Neuronal stem cell (in vitro differentiated cells): ENCODE measurements around the gene PIAS4.

Source experiments
- DNase-seq: peaks from one replicate; pipeline ENCODE4 v3.0.0-alpha.2; 2013; ENCODE audit warnings: low spot score
- H2AFZ ChIP-seq: one replicate; pipeline ENCODE4 v1.6.1; 2013; ENCODE audit warnings: mild to moderate bottlenecking, low read length, inconsistent platforms
- H2AK5ac ChIP-seq: 2 replicates; pipeline ENCODE4 v1.6.1; 2013; ENCODE audit warnings: low read depth, mild to moderate bottlenecking, inconsistent platforms, low read length, moderate library complexity, mixed read lengths
- H2BK120ac ChIP-seq: 2 replicates; pipeline ENCODE4 v1.6.1; 2013; ENCODE audit warnings: low read depth, mild to moderate bottlenecking, inconsistent platforms, low read length, moderate library complexity, mixed read lengths
- H2BK12ac ChIP-seq: one replicate; pipeline ENCODE4 v1.6.1; 2013; ENCODE audit warnings: low read length, inconsistent platforms
- H2BK15ac ChIP-seq: 2 replicates; pipeline ENCODE4 v1.6.1; 2013; ENCODE audit warnings: mild to moderate bottlenecking, low read length, inconsistent platforms, mixed read lengths
- H2BK5ac ChIP-seq: one replicate; pipeline ENCODE4 v1.6.1; 2013; ENCODE audit warnings: inconsistent platforms, mild to moderate bottlenecking, low read length, moderate library complexity
- H3K14ac ChIP-seq: one replicate; pipeline ENCODE4 v1.6.1; 2013; ENCODE audit warnings: low read length, inconsistent platforms
- H3K18ac ChIP-seq: 2 replicates; pipeline ENCODE4 v1.6.1; 2013; ENCODE audit warnings: low read length, inconsistent platforms
- H3K23ac ChIP-seq: 2 replicates; pipeline ENCODE4 v1.6.1; 2013; ENCODE audit warnings: low read depth, mild to moderate bottlenecking, mixed read lengths, low read length, inconsistent platforms; ENCODE audit not compliant: poor library complexity
- H3K27ac ChIP-seq: replicated peaks from 3 replicates; pipeline ENCODE4 v1.5.1; 2013; ENCODE audit warnings: low read length, inconsistent platforms
- H3K27me3 ChIP-seq, 3 experiments: 2 replicates each; pipeline ENCODE4 v1.6.1; 2013; ENCODE audit warnings: low read length in 3 of 3, mild to moderate bottlenecking in 2 of 3, inconsistent platforms in 1 of 3, low read depth in 1 of 3, mixed read lengths in 1 of 3, moderate library complexity in 1 of 3; ENCODE audit not compliant: control insufficient read depth in 3 of 3, insufficient read depth in 3 of 3
- H3K36me3 ChIP-seq, 2 donors: replicated peaks in 1 of 2; 2 replicates each; pipeline ENCODE4 v1.6.1; 2013; ENCODE audit warnings: low read length in 2 of 2; ENCODE audit not compliant: control insufficient read depth in 2 of 2, insufficient read depth in 2 of 2
- H3K4ac ChIP-seq: 2 replicates; pipeline ENCODE4 v1.6.1; 2013; ENCODE audit warnings: inconsistent platforms, mild to moderate bottlenecking, low read length, moderate library complexity
- H3K4me1 ChIP-seq, 2 donors: 1 replicate in 1 of 2; 2 replicates in 1 of 2; pipeline ENCODE4 v1.6.1; 2013; ENCODE audit warnings: low read length in 2 of 2, low read depth in 1 of 2; ENCODE audit not compliant: control insufficient read depth in 2 of 2, insufficient read depth in 1 of 2
- H3K4me2 ChIP-seq: one replicate; pipeline ENCODE4 v1.6.1; 2013; ENCODE audit warnings: mild to moderate bottlenecking, low read length, inconsistent platforms; ENCODE audit not compliant: insufficient read depth, poor library complexity, severe bottlenecking
- H3K4me3 ChIP-seq, 2 donors: 2 replicates each; pipeline ENCODE4 v1.5.1; 2013; ENCODE audit warnings: low read length in 2 of 2, mild to moderate bottlenecking in 2 of 2, inconsistent platforms in 1 of 2, moderate library complexity in 1 of 2
- H3K79me1 ChIP-seq: one replicate; pipeline ENCODE4 v1.6.1; 2013; ENCODE audit warnings: low read depth, mild to moderate bottlenecking, inconsistent platforms, low read length, moderate library complexity
- H3K9ac ChIP-seq: one replicate; pipeline ENCODE4 v1.6.1; 2013; ENCODE audit warnings: mild to moderate bottlenecking, low read depth, low read length, inconsistent platforms; ENCODE audit not compliant: poor library complexity
- H3K9me3 ChIP-seq, 2 donors: replicated peaks in 1 of 2; 2 replicates each; pipeline versions ENCODE3 to v1.6.1; 2013; ENCODE audit warnings: low read length in 2 of 2, mild to moderate bottlenecking in 2 of 2, inconsistent platforms in 1 of 2, low read depth in 1 of 2, mixed read lengths in 1 of 2, moderate library complexity in 1 of 2; ENCODE audit not compliant: control insufficient read depth in 2 of 2, insufficient read depth in 1 of 2
- H4K8ac ChIP-seq: one replicate; pipeline ENCODE4 v1.6.1; 2013; ENCODE audit warnings: low read depth, mild to moderate bottlenecking, inconsistent platforms, low read length, moderate library complexity
- H4K91ac ChIP-seq: one replicate; pipeline ENCODE4 v1.6.1; 2013; ENCODE audit warnings: low read length, low read depth, mild to moderate bottlenecking, inconsistent platforms; ENCODE audit not compliant: poor library complexity
- WGBS, 2 donors: extraction: QIAGEN DNeasy Blood & Tissue Kit; methylation state at CpG; one replicate each; pipeline ENCODE4 v1.1.7; 2013; ENCODE audit warnings: missing lambda C conversion rate in 2 of 2, mixed read lengths in 1 of 2; ENCODE audit not compliant: insufficient read length in 2 of 2, insufficient replicate concordance in 1 of 2; ENCODE audit errors: extremely low coverage in 2 of 2; 5-methylcytosine and 5-hydroxymethylcytosine counted together

The PIAS4 gene

DNA sequence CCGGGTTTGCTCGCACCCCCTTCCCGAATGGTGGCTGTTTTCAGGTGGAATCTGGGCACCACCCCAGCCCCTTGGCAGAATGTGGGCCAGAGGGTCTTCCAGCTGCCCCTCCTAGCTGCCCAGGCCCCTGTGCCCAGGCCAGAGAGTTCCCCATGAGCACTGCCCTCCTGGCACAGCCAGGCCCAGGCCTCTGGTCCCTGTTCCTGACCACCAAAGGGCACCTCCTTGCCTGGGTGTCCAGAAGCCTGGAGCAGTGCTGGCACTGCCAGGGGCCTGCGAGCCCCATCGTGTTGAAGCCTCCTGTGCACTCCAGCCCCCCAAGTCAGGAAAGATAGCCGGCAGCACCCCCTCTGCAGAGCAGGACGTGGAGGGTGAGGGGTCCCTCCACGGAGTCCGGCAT is 23.4 kb downstream of the PIAS4 start:
- Histone ChIP-seq H3K4me2 (no peak overlapping the region), H3K79me1 (peaks cover 9% of the 10 kb centered on the region), H3K9ac (no peak overlapping the region), H2BK120ac (no peak overlapping the region), H2AFZ (no peak overlapping the region), H3K23ac (peak overlapping the region; percentile 65), H3K27ac (no peak overlapping the region), H3K27me3 (no peaks in the 10 kb centered on the region), H2BK15ac (no peak overlapping the region), H2BK5ac (peak overlapping the region; percentile 53), H3K4me3 (no peak overlapping the region), H3K9me3 (peaks cover 5 to 7% of the 10 kb centered on the region in 2 donors), H4K91ac (no peak overlapping the region), H4K8ac (peak overlapping the region; percentile 92), H3K18ac (no peak overlapping the region), H2BK12ac (no peak overlapping the region), H3K14ac (no peak overlapping the region), H3K4me1 (no peaks in the 10 kb centered on the region), H2AK5ac (no peak overlapping the region), H3K4ac (no peak overlapping the region), H3K36me3 (peaks cover 37 to 84% of the 10 kb centered on the region in 2 donors)
- DNase-seq = no peak
- no CpG with 5 or more reads among the region's 9 CpGs for WGBS, 2 donors

GRCh38 chr19:4031420-4031819 is 23.9 kb downstream of the PIAS4 start:
- no peak for DNase-seq
- Histone ChIP-seq H3K4me3 (no peak overlapping the region), H3K9ac (no peak overlapping the region), H3K27me3 (no peaks in the 10 kb centered on the region), H2BK12ac (no peak overlapping the region), H2BK120ac (no peak overlapping the region), H3K27ac (no peak overlapping the region), H3K4me1 (no peaks in the 10 kb centered on the region), H3K14ac (no peak overlapping the region), H3K4ac (no peak overlapping the region), H3K4me2 (no peak overlapping the region), H3K36me3 (peaks cover 41 to 86% of the 10 kb centered on the region in 2 donors), H3K23ac (no peak overlapping the region), H2AFZ (no peak overlapping the region), H3K79me1 (peaks cover 9% of the 10 kb centered on the region), H2AK5ac (no peak overlapping the region), H4K8ac (peak overlapping the region; percentile 92), H2BK5ac (peak overlapping the region; percentile 53), H4K91ac (no peak overlapping the region), H3K9me3 (peaks cover 6 to 7% of the 10 kb centered on the region in 2 donors), H2BK15ac (no peak overlapping the region), H3K18ac (no peak overlapping the region)
- WGBS, 2 donors = no CpG with 5 or more reads among the region's 11 CpGs

DNA sequence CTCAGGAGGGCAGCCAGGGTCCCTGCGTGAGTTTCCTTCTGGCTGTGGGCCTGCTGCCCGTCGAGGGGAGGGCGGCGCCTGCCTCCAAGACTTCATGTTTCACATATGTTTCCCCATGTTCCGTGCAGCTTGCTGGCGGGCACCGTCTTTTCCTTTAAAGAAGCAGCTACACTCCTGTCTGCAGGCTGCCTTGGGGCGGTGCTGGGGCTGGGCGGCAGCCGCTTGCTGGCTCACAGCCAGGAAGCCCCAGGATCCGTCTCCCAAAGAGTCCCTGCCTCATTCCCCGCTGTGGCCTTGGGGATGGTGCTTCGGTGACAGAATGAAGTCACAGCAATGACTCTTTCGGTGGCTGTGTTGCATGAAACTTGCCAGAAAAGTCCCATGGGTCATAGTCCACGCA is 24.9 kb downstream of the PIAS4 start:
- Histone ChIP-seq H3K4me3 (no peak overlapping the region), H2BK15ac (no peak overlapping the region), H3K4me2 (no peak overlapping the region), H3K14ac (no peak overlapping the region), H3K4ac (no peak overlapping the region), H2BK120ac (no peak overlapping the region), H2AFZ (no peak overlapping the region), H3K23ac (peak overlapping the region; percentile 55), H3K9ac (peak overlapping the region; percentile 21), H3K4me1 (no peaks in the 10 kb centered on the region), H3K27ac (no peak overlapping the region), H3K9me3 (peaks cover 6 to 8% of the 10 kb centered on the region in 2 donors), H3K18ac (no peak overlapping the region), H2AK5ac (no peak overlapping the region), H3K36me3 (peaks cover 46 to 89% of the 10 kb centered on the region in 2 donors), H4K8ac (no peak overlapping the region), H2BK12ac (no peak overlapping the region), H3K79me1 (peaks cover 12% of the 10 kb centered on the region), H3K27me3 (peaks cover 0 to 2% (median 0%) of the 10 kb centered on the region in 3 experiments), H4K91ac (no peak overlapping the region), H2BK5ac (no peak overlapping the region)
- no peak for DNase-seq
- WGBS, 2 donors = no CpG with 5 or more reads among the region's 16 CpGs

DNA sequence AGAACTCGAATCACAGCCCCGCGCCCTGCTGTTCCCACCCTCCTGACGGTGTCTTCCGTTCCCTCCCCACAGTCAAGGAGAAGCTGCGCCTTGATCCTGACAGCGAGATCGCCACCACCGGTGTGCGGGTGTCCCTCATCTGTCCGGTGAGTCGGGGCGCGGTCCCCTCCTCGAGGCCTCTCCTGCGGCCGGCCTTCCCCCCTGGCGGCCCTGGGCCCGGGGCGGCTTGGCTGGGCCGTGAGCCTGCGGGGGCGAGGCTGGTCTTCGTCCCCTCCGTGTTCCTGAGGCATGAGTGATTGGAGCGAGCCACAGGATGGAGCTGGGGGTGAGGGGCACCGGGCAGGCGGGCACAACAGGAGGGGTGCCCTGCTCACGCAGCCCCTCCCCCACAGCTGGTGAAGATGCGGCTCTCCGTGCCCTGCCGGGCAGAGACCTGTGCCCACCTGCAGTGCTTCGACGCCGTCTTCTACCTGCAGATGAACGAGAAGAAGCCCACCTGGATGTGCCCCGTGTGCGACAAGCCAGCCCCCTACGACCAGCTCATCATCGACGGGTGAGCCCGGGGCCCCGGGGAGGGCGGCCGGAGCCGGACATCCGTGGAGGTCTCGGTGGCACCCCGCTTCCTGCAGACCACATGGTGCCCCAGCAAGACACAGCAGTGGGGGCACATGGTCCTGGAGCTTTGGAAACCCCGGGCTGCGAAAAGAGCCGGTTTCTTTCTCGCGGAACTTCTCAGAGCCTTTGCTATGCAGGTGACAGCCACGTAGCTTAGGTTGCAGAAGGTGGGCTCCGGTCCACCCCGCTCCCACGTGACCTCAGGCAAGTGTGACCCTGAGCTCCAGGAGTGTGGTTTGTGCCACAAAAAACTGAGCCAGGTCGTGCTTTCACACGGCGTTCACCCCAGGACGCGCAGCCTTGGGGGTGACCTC is 25.8 kb downstream of the PIAS4 start:
- no peak overlapping the region for H4K91ac ChIP-seq
- no peak overlapping the region for H3K4me2 ChIP-seq
- no peak overlapping the region for H3K27ac ChIP-seq
- peaks cover 46 to 86% of the 10 kb centered on the region in 2 donors for H3K36me3 ChIP-seq
- H2BK15ac ChIP-seq = no peak overlapping the region
- H2AK5ac ChIP-seq = no peak overlapping the region
- no peaks in the 10 kb centered on the region for H3K4me1 ChIP-seq
- no peak overlapping the region for H3K4ac ChIP-seq
- DNase-seq = no peak
- H3K18ac ChIP-seq = no peak overlapping the region
- H2BK120ac ChIP-seq = no peak overlapping the region
- peaks cover 6 to 8% of the 10 kb centered on the region in 2 donors for H3K9me3 ChIP-seq
- no peak overlapping the region for H2BK5ac ChIP-seq
- no peak overlapping the region for H3K23ac ChIP-seq
- peaks cover 0 to 2% (median 0%) of the 10 kb centered on the region in 3 experiments for H3K27me3 ChIP-seq
- no peak overlapping the region for H3K14ac ChIP-seq
- no peak overlapping the region for H2BK12ac ChIP-seq
- no peak overlapping the region for H3K4me3 ChIP-seq
- H4K8ac ChIP-seq = no peak overlapping the region
- WGBS, 2 donors = no CpG with 5 or more reads among the region's 63 CpGs
- H3K79me1 ChIP-seq = peaks cover 9% of the 10 kb centered on the region
- H3K9ac ChIP-seq = peak overlapping the region; percentile 2
- H2AFZ ChIP-seq = no peak overlapping the region
